GM21447 (cell line): ENCODE data around the gene SPINK6.

ENCODE experiments used
- ATAC-seq: cut with Tn5 transposase; IDR thresholded peaks from one replicate; pipeline ENCODE4 v1.9.1; 2021; ENCODE audit not compliant: unreplicated experiment

Gene SPINK6

GRCh38 chr5:148202531-148203203 lies at the start of gene SPINK6:
Gene SPINK6, plus strand, starts transcription at chr5:148203042. Its CDS starts 55 bp downstream, at chr5:148203097.
- no peak for ATAC-seq

GRCh38 chr5:148156609-148157008 lies 46.2 kb upstream of the SPINK6 start:
- ATAC-seq: no peak

- ATAC-seq: no peak
Observed at GRCh38 chr5:148162038-148162437, 40.8 kb upstream of the SPINK6 start.

GRCh38 chr5:148163345-148163744 lies 39.5 kb upstream of the SPINK6 start:
- no peak for ATAC-seq

- no peak for ATAC-seq
Observed at GRCh38 chr5:148166550-148167283, 36.1 kb upstream of the SPINK6 start.

- ATAC-seq: no peak
Observed at GRCh38 chr5:148168246-148168645, 34.6 kb upstream of the SPINK6 start, which contains the start of gene SPINK14. Gene SPINK14, plus strand, starts transcription at chr5:148168546. Its CDS starts 1,187 bp downstream, at chr5:148169733.

- no peak for ATAC-seq
Observed at GRCh38 chr5:148172377-148172776, 30.5 kb upstream of the SPINK6 start.

- ATAC-seq: no peak
Observed at GRCh38 chr5:148176480-148176879, 26.4 kb upstream of the SPINK6 start.

GRCh38 chr5:148177207-148177606 lies 25.6 kb upstream of the SPINK6 start:
- no peak for ATAC-seq

GRCh38 chr5:148179234-148179824 lies 23.5 kb upstream of the SPINK6 start:
- peak; percentile 74 for ATAC-seq

- ATAC-seq: peak; percentile 95
Observed at GRCh38 chr5:148186248-148187003, 16.4 kb upstream of the SPINK6 start.

GRCh38 chr5:148191010-148191409 lies 11.8 kb upstream of the SPINK6 start:
- no peak for ATAC-seq

- ATAC-seq: no peak
Observed at GRCh38 chr5:148193202-148193601, 9.6 kb upstream of the SPINK6 start.

- ATAC-seq: no peak
Observed at GRCh38 chr5:148201151-148201550, 1.7 kb upstream of the SPINK6 start.

- no peak for ATAC-seq
Observed at GRCh38 chr5:148205044-148205806, 2.4 kb downstream of the SPINK6 start.

- ATAC-seq: no peak
Observed at GRCh38 chr5:148205865-148206264, 3.0 kb downstream of the SPINK6 start.

- no peak for ATAC-seq
Observed at GRCh38 chr5:148206620-148207019, 3.8 kb downstream of the SPINK6 start.

GRCh38 chr5:148208226-148208625 lies 5.4 kb downstream of the SPINK6 start:
- ATAC-seq: no peak

- ATAC-seq: no peak
Observed at GRCh38 chr5:148209151-148209770, 6.4 kb downstream of the SPINK6 start.

- ATAC-seq: no peak
Observed at GRCh38 chr5:148214665-148215185, 11.9 kb downstream of the SPINK6 start.
